ENCODE measurements around the gene HLA-DPA1. TPM values are rescaled to one million over a fixed set of nuclear protein-coding genes. Genes with fewer than 3 reads are reported as not detected.

The HLA-DPA1 gene
- total RNA-seq, 1 experiment from 2014 or later: 0.43 TPM

DNA sequence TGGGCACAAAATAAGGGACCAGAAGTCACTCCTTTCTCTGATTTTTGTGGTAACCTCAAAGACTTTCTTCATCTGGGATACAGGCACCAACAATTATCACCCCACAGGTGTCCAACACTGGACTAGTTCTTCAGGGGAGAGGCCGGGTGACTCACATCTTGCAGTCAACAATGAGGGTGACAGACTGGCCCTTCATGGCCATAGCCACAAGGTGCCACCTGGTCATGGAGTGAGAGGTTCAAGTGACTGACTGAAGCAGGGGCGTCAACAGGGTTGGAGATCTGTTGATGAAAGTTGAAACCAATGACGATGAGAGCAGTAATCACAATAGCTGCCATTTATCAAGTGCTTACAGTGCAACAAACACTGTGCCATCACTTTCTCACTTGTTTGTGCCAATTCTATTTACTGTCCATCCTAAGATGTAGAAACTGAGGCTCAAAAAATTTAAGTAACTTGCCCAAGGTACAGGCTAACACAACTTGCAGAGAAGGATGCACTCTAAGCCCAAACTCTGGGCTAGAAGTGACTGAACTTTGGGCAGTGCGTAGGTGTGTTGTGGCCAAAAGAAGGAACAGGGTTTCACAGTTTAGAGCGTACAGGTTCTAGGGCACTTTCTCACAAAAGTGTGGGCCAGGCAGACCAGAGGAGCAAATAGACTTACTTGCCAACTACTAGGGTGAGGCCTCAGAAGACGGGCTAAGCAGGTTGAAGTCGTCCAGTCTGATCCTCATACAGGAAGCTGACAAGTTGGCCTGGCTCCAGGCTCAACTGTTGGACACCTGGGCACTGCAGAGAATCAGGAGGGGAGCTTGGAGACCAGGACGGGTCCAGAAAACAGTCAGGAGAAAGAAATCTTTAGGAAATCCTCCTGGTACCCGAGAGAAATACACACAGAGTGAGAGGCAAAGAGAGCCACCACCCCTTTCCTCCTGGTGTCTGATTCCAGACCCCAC lies 32.7 kb upstream of the HLA-DPA1 start:
- H3K27ac ChIP-seq (ENCODE audit: low read depth, low read length, poor library complexity, severe bottlenecking): no peak overlapping the region
- intact Hi-C loops (cut with micrococcal nuclease; ENCODE audit: unreplicated experiment): no loop called here
- no peaks in the 10 kb centered on the region for H3K9me3 ChIP-seq (ENCODE audit: low read depth, low read length, poor library complexity, severe bottlenecking)
- DNase-seq (ENCODE audit: low spot score): no peak
- POLR2A ChIA-PET (ENCODE audit: low non-redundant PET): no interaction called here
- H3K4me1 ChIP-seq (ENCODE audit: insufficient read depth, low read length, poor library complexity, severe bottlenecking): no peaks in the 10 kb centered on the region
- no TSS peak for BruUV-seq (replicated peaks)
- CTCF ChIA-PET: no interaction called here
- peaks cover 41% of the 10 kb centered on the region for H3K27me3 ChIP-seq (replicated peaks; ENCODE audit: insufficient read depth, low read depth, low read length, poor library complexity)
- TF ChIP-seq, protein P1, sequence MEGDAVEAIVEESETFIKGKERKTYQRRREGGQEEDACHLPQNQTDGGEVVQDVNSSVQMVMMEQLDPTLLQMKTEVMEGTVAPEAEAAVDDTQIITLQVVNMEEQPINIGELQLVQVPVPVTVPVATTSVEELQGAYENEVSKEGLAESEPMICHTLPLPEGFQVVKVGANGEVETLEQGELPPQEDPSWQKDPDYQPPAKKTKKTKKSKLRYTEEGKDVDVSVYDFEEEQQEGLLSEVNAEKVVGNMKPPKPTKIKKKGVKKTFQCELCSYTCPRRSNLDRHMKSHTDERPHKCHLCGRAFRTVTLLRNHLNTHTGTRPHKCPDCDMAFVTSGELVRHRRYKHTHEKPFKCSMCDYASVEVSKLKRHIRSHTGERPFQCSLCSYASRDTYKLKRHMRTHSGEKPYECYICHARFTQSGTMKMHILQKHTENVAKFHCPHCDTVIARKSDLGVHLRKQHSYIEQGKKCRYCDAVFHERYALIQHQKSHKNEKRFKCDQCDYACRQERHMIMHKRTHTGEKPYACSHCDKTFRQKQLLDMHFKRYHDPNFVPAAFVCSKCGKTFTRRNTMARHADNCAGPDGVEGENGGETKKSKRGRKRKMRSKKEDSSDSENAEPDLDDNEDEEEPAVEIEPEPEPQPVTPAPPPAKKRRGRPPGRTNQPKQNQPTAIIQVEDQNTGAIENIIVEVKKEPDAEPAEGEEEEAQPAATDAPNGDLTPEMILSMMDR (conservative IDR thresholded peaks at IDR 0.05; ENCODE audit: low read depth, low read length): no peak
- no peak for TF ChIP-seq EZH2 (IDR thresholded peaks at IDR 0.05; ENCODE audit: borderline replicate concordance, low read depth, low read length, poor library complexity, severe bottlenecking)
- H3K36me3 ChIP-seq (ENCODE audit: insufficient read depth, low read length, poor library complexity, severe bottlenecking): no peaks in the 10 kb centered on the region
- no peak overlapping the region for H3K4me3 ChIP-seq (ENCODE audit: low read depth, low read length, poor library complexity, severe bottlenecking)

DNA sequence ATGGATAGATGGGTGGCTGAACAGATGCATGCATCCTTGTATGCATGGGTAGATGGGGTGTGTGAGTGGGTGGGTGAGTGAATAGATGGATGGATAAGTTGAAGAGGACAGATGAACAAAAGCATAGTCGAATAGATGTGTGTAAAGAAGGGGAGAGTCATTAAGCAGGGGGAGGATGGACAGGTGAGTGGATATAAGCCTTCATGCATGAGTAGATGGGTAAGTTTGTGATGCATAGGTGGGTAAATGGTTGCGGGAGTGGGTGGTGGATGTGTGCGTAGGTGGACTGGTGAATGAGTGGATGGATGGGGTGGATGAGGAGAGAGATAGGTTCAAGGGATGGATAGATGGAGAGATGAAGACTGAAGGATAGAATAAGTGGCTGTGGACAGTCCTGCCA lies 31.9 kb upstream of the HLA-DPA1 start:
- Histone ChIP-seq H3K27me3 (replicated peaks; ENCODE audit: insufficient read depth, low read depth, low read length, poor library complexity) (peaks cover 39% of the 10 kb centered on the region), H3K4me3 (ENCODE audit: low read depth, low read length, poor library complexity, severe bottlenecking) (no peak overlapping the region), H3K4me1 (ENCODE audit: insufficient read depth, low read length, poor library complexity, severe bottlenecking) (no peaks in the 10 kb centered on the region), H3K27ac (ENCODE audit: low read depth, low read length, poor library complexity, severe bottlenecking) (no peak overlapping the region), H3K9me3 (ENCODE audit: low read depth, low read length, poor library complexity, severe bottlenecking) (peaks cover 7% of the 10 kb centered on the region), H3K36me3 (ENCODE audit: insufficient read depth, low read length, poor library complexity, severe bottlenecking) (no peaks in the 10 kb centered on the region)
- no peak for TF ChIP-seq EZH2 (IDR thresholded peaks at IDR 0.05; ENCODE audit: borderline replicate concordance, low read depth, low read length, poor library complexity, severe bottlenecking)
- TF ChIP-seq, protein P1 (conservative IDR thresholded peaks at IDR 0.05; ENCODE audit: low read depth, low read length): no peak
- intact Hi-C loops (cut with micrococcal nuclease; ENCODE audit: unreplicated experiment): no loop called here
- CTCF ChIA-PET: no interaction called here
- BruUV-seq (replicated peaks): no TSS peak
- POLR2A ChIA-PET (ENCODE audit: low non-redundant PET): no interaction called here
- DNase-seq (ENCODE audit: low spot score): no peak

DNA sequence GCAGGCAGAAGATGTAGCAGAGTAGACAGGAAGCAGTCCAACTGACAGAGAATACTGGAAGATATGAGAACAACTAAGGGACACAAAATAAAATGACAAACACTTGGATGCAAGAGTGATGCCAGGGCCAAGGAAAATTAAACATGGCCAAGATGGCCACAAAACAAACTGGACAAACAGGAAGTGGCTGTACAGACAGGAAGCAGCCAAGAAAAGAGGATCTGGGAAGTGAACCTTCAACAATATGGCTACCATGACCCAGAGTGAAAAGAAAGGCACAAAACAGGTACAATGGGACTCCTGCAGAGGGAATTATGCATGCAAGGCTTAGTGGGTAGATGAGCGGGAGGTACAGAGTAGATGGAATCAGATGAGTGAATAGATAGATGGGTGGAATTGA lies 31.4 kb upstream of the HLA-DPA1 start:
- no peaks in the 10 kb centered on the region for H3K36me3 ChIP-seq (ENCODE audit: insufficient read depth, low read length, poor library complexity, severe bottlenecking)
- H3K9me3 ChIP-seq (ENCODE audit: low read depth, low read length, poor library complexity, severe bottlenecking): peaks cover 10% of the 10 kb centered on the region
- H3K27ac ChIP-seq (ENCODE audit: low read depth, low read length, poor library complexity, severe bottlenecking): no peak overlapping the region
- H3K4me3 ChIP-seq (ENCODE audit: low read depth, low read length, poor library complexity, severe bottlenecking): no peak overlapping the region
- POLR2A ChIA-PET (ENCODE audit: low non-redundant PET): no interaction called here
- CTCF ChIA-PET: no interaction called here
- intact Hi-C loops (cut with micrococcal nuclease; ENCODE audit: unreplicated experiment): no loop called here
- no peaks in the 10 kb centered on the region for H3K4me1 ChIP-seq (ENCODE audit: insufficient read depth, low read length, poor library complexity, severe bottlenecking)
- no TSS peak for BruUV-seq (replicated peaks)
- TF ChIP-seq, protein P1 (conservative IDR thresholded peaks at IDR 0.05; ENCODE audit: low read depth, low read length): no peak
- no peak for TF ChIP-seq EZH2 (IDR thresholded peaks at IDR 0.05; ENCODE audit: borderline replicate concordance, low read depth, low read length, poor library complexity, severe bottlenecking)
- peaks cover 38% of the 10 kb centered on the region for H3K27me3 ChIP-seq (replicated peaks; ENCODE audit: insufficient read depth, low read depth, low read length, poor library complexity)
- DNase-seq (ENCODE audit: low spot score): no peak

Data from A673 (cell line).